Left renal pelvis (tissue), 4 donors: ENCODE measurements around the gene POLH. TPM values are rescaled to one million over a fixed set of nuclear protein-coding genes. Genes with fewer than 3 reads are reported as not detected.

Source experiments
- polyA plus RNA-seq, 4 donors: library from polyadenylated mRNA; unstranded; fragments of 120-200 nt; gene quantifications; one replicate each; pipeline ENCODE4 v1.2.1, GENCODE V29; 2013; ENCODE audit not compliant: insufficient read length in 4 of 4

The POLH gene
- polyA plus RNA-seq, 4 donors: 18.6 to 26.9 (median 20.4) TPM

Other genes with a start within 250 kb of the POLH start
- gene ZNF318, start 206.5 kb upstream of the POLH start, polyA plus RNA-seq: 10 to 100 TPM; 27.1 to 32.3 (median 28.4) TPM
- gene ABCC10, start 148.6 kb upstream of the POLH start, polyA plus RNA-seq: 10 to 100 TPM; 15.9 to 29.7 (median 21.4) TPM
- 1 to 10 TPM; 1.1 to 1.8 (median 1.4) TPM for gene DLK2, start 120.6 kb upstream of the POLH start, polyA plus RNA-seq
- gene TJAP1, start 98.6 kb upstream of the POLH start, polyA plus RNA-seq: 10 to 100 TPM; 26.5 to 46.5 (median 33.3) TPM
- gene LRRC73, start 65.8 kb upstream of the POLH start, polyA plus RNA-seq: 1 to 10 TPM in 2 of 4 donors, under 1 TPM in 2; 0.25 to 1.2 (median 0.98) TPM
- 100 to 1,000 TPM; 126 to 150 (median 145) TPM for gene YIPF3, start 59.3 kb upstream of the POLH start, polyA plus RNA-seq
- 10 to 100 TPM; 24.6 to 43.6 (median 40.6) TPM for gene POLR1C, start 59.1 kb upstream of the POLH start, polyA plus RNA-seq
- 10 to 100 TPM; 29.2 to 53.9 (median 49.5) TPM for gene XPO5, start 147 bp upstream of the POLH start, polyA plus RNA-seq
- gene GTPBP2, start 53.1 kb downstream of the POLH start, polyA plus RNA-seq: 10 to 100 TPM; 41.1 to 60.9 (median 50.4) TPM
- gene MAD2L1BP, start 59.7 kb downstream of the POLH start, polyA plus RNA-seq: 10 to 100 TPM; 18.5 to 28.7 (median 25.2) TPM
- 1 to 10 TPM; 1.0 to 2.1 (median 1.3) TPM for gene RSPH9, start 68.9 kb downstream of the POLH start, polyA plus RNA-seq
- 10 to 100 TPM; 38.3 to 50.1 (median 44.8) TPM for gene MRPS18A, start 111.6 kb downstream of the POLH start, polyA plus RNA-seq
- 100 to 1,000 TPM; 106 to 336 (median 279) TPM for gene VEGFA, start 194.0 kb downstream of the POLH start, polyA plus RNA-seq